NCI-H2029 (cell line): ENCODE results near the gene PITPNC1.
"Not testable (repeated sequence)": the region's sequence is repeated elsewhere in the genome, so short reads cannot be mapped to it uniquely, and the experiment has no call there.

Experiments used
- DNase-seq: peaks from one replicate; lab custom pipeline; 2025; lab: John Stamatoyannopoulos, UW

PITPNC1 gene

GRCh38 chr17:67369676-67370075 lies 7.4 kb upstream of the PITPNC1 start:
- no peak for DNase-seq

DNA sequence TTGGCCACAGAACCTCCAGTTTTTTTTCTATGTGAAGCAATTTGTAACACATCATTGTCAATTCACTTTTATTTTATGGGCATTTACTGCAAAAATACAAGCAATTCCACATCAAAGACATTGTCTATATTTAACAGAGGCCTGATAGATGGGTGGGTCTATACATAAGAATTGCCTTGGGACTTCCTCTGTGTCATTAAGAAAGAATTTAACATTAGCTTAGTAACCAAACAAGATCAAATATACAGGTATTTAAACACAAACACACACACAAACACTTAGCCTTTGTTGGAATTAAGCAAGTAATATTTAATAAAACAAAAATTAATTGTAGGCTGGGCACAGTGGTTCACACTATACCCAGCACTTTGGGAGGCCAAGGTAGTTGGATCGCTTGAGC lies 4.3 kb upstream of the PITPNC1 start:
- no peak for DNase-seq

DNA sequence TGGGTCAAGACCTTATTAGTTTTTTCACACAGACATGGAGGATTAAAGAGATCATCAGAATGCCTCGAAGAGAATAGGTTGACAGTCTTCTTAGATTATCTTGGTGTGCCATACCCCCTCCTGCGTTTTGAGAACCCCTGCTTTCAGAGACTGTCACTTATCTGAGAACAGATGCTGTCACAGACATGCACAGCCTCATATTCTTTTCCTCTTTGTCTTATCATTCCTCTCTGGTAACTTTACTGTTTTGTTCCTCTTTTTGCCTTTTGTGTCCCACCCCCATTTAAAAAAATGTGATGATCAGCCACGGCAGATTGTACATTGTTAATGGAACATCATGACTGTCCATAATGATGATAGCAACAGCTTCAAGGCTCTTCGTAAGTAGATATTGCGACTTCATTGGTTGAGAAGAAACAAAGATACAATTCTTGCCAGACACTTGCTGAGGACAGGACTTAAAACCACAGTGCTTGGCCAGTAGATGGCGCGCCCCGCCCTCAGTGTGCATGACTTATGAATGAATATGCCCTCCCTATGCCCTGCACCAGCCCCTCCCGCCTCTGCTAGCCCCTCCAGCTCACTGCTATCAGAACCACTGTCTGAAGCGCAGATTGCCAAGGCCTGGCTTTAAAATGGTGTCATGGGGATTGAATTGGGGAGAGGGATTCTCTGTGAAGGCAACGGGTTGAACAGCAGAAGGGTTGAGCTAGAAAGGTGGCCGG lies 2.6 kb upstream of the PITPNC1 start:
- DNase-seq, result peak; percentile 65

DNA sequence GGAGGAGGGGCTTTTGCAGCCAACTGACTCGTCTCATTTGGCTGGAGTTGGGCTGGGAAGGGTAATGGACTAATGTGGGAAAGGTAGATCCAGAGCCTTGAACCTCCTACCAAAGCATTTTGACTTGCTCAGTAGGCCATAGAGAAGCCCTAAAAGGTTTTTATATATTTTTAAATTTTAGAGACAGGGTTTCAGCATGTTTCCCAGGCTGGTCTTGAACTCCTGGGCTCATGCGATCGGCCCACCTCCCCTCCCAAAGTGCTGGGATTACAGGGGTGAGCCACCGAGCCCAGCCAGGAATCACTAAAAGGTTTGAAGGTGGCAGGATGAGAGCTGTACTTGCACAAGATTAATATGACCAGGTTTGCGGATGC lies 2.0 kb upstream of the PITPNC1 start:
- no peak for DNase-seq

GRCh38 chr17:67375716-67376115 lies 1.4 kb upstream of the PITPNC1 start:
- no peak for DNase-seq

- DNase-seq, result no peak
These were observed 705 bp upstream of the PITPNC1 start for GRCh38 chr17:67376415-67376736.

- DNase-seq, result no peak
These were observed 690 bp downstream of the PITPNC1 start for GRCh38 chr17:67377488-67378453.

DNA sequence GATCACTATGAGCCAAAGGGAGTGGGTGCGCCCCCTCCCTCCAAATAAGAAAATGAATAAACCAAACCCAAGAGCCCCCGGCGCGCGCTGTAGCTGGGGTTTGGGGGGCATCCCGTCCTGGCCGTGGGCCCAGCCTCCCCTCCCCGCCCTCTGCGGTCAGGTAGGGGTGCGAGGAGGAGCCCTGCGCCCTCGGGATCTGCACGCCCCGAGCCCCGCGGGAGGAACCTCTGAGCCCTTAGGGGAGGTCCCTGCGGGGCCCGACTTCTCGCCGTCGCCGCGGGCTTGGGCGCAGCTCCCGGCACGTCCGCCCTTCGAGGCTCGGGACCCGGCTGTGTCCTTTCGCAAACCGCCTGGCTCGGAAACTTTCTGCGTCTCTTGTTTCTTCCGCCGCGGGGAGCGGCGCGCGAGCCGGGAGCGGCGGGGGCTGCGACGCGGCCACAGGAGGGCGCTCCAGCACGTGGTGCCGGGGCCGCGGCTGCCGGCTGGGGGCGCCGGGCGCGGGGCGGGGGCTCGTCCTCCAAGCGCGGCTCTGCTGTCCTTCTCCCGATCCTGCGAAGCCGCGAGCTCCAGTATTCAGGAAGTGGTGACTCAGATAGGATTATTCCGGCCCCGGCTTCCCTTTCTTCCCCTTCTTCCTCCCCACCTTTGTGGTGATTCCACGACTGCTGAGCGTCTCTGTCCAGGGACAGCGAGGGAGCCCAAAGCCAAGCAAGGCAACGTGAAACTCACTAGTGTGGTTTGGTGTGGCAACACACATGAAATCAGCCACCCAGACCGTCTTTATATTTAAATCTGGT lies 1.6 kb downstream of the PITPNC1 start:
- DNase-seq, result peak; percentile 51

- no peak for DNase-seq
These were observed 2.2 kb downstream of the PITPNC1 start for GRCh38 chr17:67379251-67379630.

- no peak for DNase-seq
These were observed 4.8 kb downstream of the PITPNC1 start for GRCh38 chr17:67381929-67382257.

GRCh38 chr17:67385122-67385988 lies 8.3 kb downstream of the PITPNC1 start:
- no peak for DNase-seq

GRCh38 chr17:67386965-67387551 lies 10.0 kb downstream of the PITPNC1 start:
- peak; percentile 12 for DNase-seq

DNA sequence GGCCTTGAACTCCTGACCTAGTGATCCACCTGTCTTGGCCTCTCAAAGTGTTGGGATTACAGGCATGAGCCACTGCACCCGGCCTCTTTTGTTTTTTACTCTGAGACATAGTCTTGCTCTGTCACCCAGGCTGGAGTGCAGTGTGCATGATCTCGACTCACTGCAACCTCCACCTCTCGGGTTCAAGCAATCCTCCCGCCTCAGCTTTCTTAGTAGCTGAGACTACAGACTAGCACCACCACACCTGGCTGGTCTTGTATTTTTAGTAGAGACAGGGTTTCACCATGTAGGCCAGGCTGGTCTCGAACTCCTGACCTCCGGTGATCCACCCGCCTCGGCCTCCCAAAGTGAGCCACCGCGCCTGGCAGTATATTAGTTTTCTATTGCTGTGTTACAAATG lies 11.5 kb downstream of the PITPNC1 start:
- not testable (repeated sequence) for DNase-seq

DNA sequence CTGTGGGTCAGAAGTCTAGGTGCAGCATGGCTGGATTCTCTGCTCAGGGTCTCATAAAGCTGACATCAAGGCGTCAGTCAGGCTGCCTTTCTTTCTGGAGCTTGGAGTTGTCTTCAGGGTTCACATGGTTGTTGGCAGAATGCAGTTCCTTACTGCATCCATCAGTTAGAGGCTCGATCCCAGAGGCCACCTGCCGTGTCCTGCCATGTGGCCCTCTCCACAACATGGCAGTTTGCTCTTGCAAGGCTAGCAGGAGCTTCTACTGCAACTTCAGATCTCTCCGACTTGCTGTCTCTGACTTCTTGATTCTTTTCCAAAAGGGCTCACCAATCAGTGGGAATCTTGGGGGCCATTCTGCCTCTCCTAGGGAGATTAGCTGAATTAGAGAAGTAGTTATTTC lies 11.9 kb downstream of the PITPNC1 start:
- DNase-seq, result no peak

- DNase-seq, result no peak
These were observed 13.0 kb downstream of the PITPNC1 start for GRCh38 chr17:67390006-67390645.

DNA sequence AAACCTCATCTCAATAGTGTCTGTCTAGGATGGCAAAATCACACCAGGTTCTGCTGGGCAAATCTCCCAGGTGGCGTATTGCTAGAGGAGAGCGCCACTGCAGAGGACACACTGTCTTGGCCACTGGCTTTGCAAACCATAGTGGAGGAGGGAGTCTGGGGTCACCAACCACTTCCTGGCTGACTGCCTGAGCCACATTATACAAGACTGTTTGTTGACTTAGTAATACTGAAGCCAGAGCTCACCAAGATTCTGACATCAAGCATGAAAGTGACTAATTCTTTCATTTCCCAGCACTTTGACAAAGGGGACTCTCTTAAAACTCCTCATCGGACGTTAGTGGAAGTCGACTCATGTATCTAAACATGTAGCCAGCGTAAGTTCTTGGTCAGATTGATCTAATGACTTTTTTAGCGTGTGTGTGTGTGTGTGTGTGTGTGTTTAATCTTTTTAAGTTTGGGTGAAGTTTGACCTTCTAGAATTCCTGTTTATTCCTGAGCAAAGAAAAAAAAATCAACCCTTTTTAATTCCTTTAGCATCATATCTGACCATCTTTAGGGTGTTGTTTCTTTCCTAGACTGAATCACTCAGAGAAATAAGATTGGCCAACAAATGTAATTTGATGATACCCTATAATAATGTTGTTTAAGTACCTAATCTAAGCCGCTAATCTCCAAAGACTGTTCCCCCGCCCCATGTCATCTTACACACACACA lies 13.7 kb downstream of the PITPNC1 start:
- peak; percentile 66 for DNase-seq

GRCh38 chr17:67392111-67392510 lies 15.0 kb downstream of the PITPNC1 start:
- DNase-seq, result no peak

DNA sequence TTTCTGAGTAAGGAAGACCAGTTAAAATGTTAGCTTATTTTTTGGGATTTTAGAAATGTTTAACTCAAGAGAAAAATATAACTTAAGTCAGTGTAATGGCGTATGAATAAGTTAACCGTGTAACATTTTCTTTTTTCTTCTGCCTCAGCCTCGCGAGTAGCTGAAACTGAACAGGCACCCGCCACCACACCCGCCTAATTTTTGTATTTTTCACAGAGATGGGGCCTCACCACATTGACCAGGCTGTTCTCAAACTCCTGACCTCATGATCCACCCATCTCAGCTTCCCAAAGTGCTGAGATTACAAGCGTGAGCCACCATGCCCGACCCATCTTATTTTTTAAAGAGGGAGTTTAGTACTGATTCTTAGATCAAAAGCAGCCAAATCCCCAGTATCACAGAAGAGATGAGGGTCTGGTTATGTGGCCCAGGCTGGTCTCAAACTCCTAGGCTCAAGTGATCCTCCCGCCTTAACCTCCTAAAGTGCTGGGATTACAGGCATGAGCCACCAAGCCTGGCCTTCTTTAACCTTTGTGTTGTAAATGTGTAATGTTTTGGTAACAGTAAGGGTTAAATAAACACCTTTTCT lies 16.8 kb downstream of the PITPNC1 start:
- DNase-seq, result no peak

- no peak for DNase-seq
These were observed 22.6 kb downstream of the PITPNC1 start for GRCh38 chr17:67399676-67400075.

DNA sequence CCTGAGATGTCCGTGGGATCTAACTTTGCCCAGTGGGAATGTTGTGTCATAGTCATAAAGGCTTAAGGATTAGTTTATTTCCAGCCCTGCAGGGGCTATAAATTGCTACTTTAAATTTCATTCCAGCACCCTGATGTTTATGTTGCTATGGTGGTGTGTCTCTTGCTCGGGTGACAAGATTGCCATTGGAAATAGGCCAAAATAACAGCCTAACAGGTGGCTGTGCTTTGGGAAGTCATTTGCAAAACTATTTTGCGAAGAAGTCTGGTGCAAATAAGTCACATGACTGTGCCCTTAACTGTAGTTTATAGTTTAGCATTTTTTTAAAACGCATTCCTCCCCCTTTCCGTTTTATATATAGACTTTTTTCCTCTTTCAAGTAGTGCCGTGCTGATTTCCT lies 23.1 kb downstream of the PITPNC1 start:
- DNase-seq, result no peak
